CD4-positive, CD25-positive, alpha-beta regulatory T cell (primary cell): ENCODE data around the gene FAM133A. TPM values are rescaled to one million over a fixed set of nuclear protein-coding genes. Genes with fewer than 3 reads are reported as not detected.

Experiments
- ATAC-seq, 2 donors: fragments of 150-1000 bp; cut with Tn5 transposase; one replicate each; pipeline ENCODE4 v1.10.0; 2021; ENCODE audit warnings: low read depth in 2 of 2, moderate number of reproducible peaks in 2 of 2, moderate library complexity in 1 of 2
- DNase-seq, 3 donors: peaks; one replicate each; pipeline versions ENCODE4 v3.0.0 to v3.0.0-alpha.2; 2012 to 2022; ENCODE audit warnings: mixed read lengths in 1 of 3
- H3K27ac ChIP-seq: one replicate; pipeline ENCODE4 v1.7.0; 2013; ENCODE audit warnings: mild to moderate bottlenecking, low read length; ENCODE audit not compliant: insufficient read depth, poor library complexity, severe bottlenecking
- H3K27me3 ChIP-seq: one replicate; pipeline ENCODE4 v1.7.0; 2013; ENCODE audit warnings: low read length; ENCODE audit not compliant: control insufficient read depth, insufficient read depth
- H3K36me3 ChIP-seq: one replicate; pipeline ENCODE4 v1.7.0; 2013; ENCODE audit warnings: mild to moderate bottlenecking, low read length, moderate library complexity; ENCODE audit not compliant: control insufficient read depth, insufficient read depth
- H3K4me1 ChIP-seq: 2 replicates; pipeline ENCODE4 v1.7.0; 2013; ENCODE audit warnings: mild to moderate bottlenecking, low read length; ENCODE audit not compliant: insufficient read depth, control insufficient read depth, poor library complexity, severe bottlenecking
- H3K4me3 ChIP-seq: one replicate; pipeline ENCODE4 v1.7.0; 2013; ENCODE audit warnings: low read depth, mild to moderate bottlenecking, low read length, moderate library complexity
- H3K9me3 ChIP-seq, 2 experiments: 1 replicate in 1 of 2; 2 replicates in 1 of 2; pipeline ENCODE4 v1.7.0; 2013; ENCODE audit warnings: low read length in 2 of 2, mild to moderate bottlenecking in 1 of 2, moderate library complexity in 1 of 2; ENCODE audit not compliant: control insufficient read depth in 2 of 2
- H3K27ac Mint-ChIP-seq, 3 donors: one replicate each; pipeline ENCODE4 v1.8.0; 2020 to 2022; ENCODE audit warnings: mild to moderate bottlenecking in 3 of 3, mixed read lengths in 3 of 3, moderate library complexity in 2 of 3
- H3K27me3 Mint-ChIP-seq: one replicate; pipeline ENCODE4 v1.8.0; 2022; ENCODE audit warnings: mild to moderate bottlenecking, mixed read lengths
- H3K36me3 Mint-ChIP-seq: one replicate; pipeline ENCODE4 v1.8.0; 2020; ENCODE audit warnings: mixed read lengths
- H3K4me1 Mint-ChIP-seq, 4 donors: one replicate each; pipeline ENCODE4 v1.8.0; 2020 to 2022; ENCODE audit warnings: mixed read lengths in 4 of 4, mild to moderate bottlenecking in 1 of 4
- H3K4me3 Mint-ChIP-seq, 4 donors: one replicate each; pipeline ENCODE4 v1.8.0; 2020 to 2022; ENCODE audit warnings: mild to moderate bottlenecking in 4 of 4, mixed read lengths in 4 of 4, moderate library complexity in 3 of 4
- H3K9me3 Mint-ChIP-seq, 7 donors: one replicate each; pipeline ENCODE4 v1.8.0; 2020 to 2022; ENCODE audit warnings: mixed read lengths in 7 of 7, mild to moderate bottlenecking in 3 of 7, moderate library complexity in 2 of 7
- polyA plus RNA-seq, 4 donors: library from polyadenylated mRNA; unstranded; fragments of 300-500 nt; fragmentation: Illumina TruSeq; gene quantifications; one replicate each; pipeline ENCODE4 v1.2.3, GENCODE V29; 2021
- total RNA-seq: library from RNA; stranded (reverse); gene quantifications from one replicate; pipeline ENCODE4 v1.2.3, GENCODE V29; 2022

FAM133A gene
- total and polyA plus RNA-seq, 5 donors from 2014 or later = not detected

- ATAC-seq (no peak), DNase-seq (no peak)
- no peaks in the 10 kb centered on the region for H3K36me3 Mint-ChIP-seq
- H3K4me1 ChIP-seq = no peaks in the 10 kb centered on the region
- H3K9me3 Mint-ChIP-seq = peaks cover 0 to 3% (median 0%) of the 10 kb centered on the region in 7 donors
- H3K36me3 ChIP-seq = no peaks in the 10 kb centered on the region
- no peaks in the 10 kb centered on the region for H3K27me3 ChIP-seq
- H3K27ac Mint-ChIP-seq = no peak overlapping the region
- no peaks in the 10 kb centered on the region for H3K9me3 ChIP-seq
- no peak overlapping the region for H3K27ac ChIP-seq
- no peak overlapping the region for H3K4me3 ChIP-seq
- no peak overlapping the region for H3K4me3 Mint-ChIP-seq
- no peaks in the 10 kb centered on the region for H3K27me3 Mint-ChIP-seq
- no peaks in the 10 kb centered on the region for H3K4me1 Mint-ChIP-seq
Observed at GRCh38 chrX:93711076-93711475, 37.1 kb downstream of the FAM133A start.

DNA sequence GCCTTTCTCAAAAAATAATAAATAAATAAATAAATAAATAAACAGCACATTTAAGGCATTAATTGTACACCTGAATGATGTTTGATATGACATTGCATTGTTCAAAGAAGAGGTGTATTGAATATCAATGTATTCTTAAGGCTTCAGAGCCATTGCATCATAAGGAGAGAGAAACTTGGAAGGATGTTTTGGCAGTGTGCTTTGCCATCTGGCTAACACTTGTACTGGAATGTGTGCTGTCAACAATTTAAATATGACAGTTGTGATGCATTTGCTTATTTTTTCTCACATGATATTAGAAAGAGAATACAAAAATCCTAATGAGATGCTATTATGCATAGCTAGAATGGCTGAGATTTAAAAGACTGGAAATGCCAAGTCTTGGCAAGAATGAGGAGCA lies 67.8 kb downstream of the FAM133A start:
- Histone ChIP-seq H3K27ac (no peak overlapping the region), H3K4me1 (no peaks in the 10 kb centered on the region), H3K9me3 (no peaks in the 10 kb centered on the region), H3K4me3 (no peak overlapping the region), H3K36me3 (no peaks in the 10 kb centered on the region), H3K27me3 (no peaks in the 10 kb centered on the region)
- Mint-ChIP-seq H3K27ac (no peak overlapping the region), H3K4me1 (no peaks in the 10 kb centered on the region), H3K36me3 (no peaks in the 10 kb centered on the region), H3K9me3 (peaks cover 0 to 2% (median 0%) of the 10 kb centered on the region in 7 donors), H3K27me3 (no peaks in the 10 kb centered on the region), H3K4me3 (no peak overlapping the region)
- no peak for ATAC-seq
- no peak for DNase-seq

DNA sequence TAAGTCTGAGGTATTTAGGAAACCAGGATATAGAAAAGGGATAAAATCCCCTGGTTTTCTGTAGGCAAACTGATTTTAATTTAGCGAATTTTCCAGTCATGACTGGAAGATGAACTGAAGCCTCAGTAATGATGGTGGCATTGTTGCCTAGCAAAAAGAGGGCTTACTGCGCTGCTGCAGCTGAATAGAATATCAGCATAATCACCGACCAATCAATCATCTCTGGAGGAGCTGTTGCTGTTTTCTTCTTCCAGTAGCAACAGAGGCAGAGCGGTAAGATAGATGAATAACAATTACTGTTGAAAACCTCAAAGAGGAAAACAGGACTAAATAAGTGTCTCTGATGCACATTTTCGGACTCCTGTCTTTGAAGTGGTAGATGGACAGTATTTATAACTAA lies 86.2 kb downstream of the FAM133A start:
- Histone ChIP-seq H3K27me3 (no peaks in the 10 kb centered on the region), H3K9me3 (no peaks in the 10 kb centered on the region), H3K4me3 (no peak overlapping the region), H3K4me1 (no peaks in the 10 kb centered on the region), H3K36me3 (no peaks in the 10 kb centered on the region), H3K27ac (no peak overlapping the region)
- Mint-ChIP-seq H3K27me3 (no peaks in the 10 kb centered on the region), H3K36me3 (no peaks in the 10 kb centered on the region), H3K9me3 (peaks cover 0 to 5% (median 0%) of the 10 kb centered on the region in 7 donors), H3K4me3 (no peak overlapping the region), H3K4me1 (no peaks in the 10 kb centered on the region), H3K27ac (no peak overlapping the region)
- ATAC-seq (no peak), DNase-seq (no peak)

Other genes with a start within 250 kb of the FAM133A start
- 2.4 TPM for gene NAP1L3, start 628 bp upstream of the FAM133A start, total RNA-seq
- gene NAP1L3, start 628 bp upstream of the FAM133A start, polyA plus RNA-seq = 1 to 10 TPM; 1.5 to 4.0 (median 2.6) TPM